Measurements from ENCODE around the gene ANK3. TPM values are rescaled to one million over a fixed set of nuclear protein-coding genes. Genes with fewer than 3 reads are reported as not detected.

Gene ANK3
- total and polyA plus RNA-seq, 3 donors from 2014 or later = 23.5 to 39.9 (median 38.6) TPM

- Histone ChIP-seq H3K36me3 (ENCODE audit: low read depth, missing control alignments) (no peaks in the 10 kb centered on the region), H3K27me3 (no peaks in the 10 kb centered on the region), H3K9me3 (no peaks in the 10 kb centered on the region), H3K27ac (no peak overlapping the region), H3K4me1 (no peaks in the 10 kb centered on the region), H3K4me3 (no peak overlapping the region)
- no peak for DNase-seq
- intact Hi-C loops (cut with DNase I; ENCODE audit: low total_unique reads) = no loop called here
- TF ChIP-seq CTCF (IDR thresholded peaks at IDR 0.05) = no peak
- TF ChIP-seq POLR2A (IDR thresholded peaks at IDR 0.05) = no peak
- 46 to 61% methylated on average over 2 of the region's 2 CpGs for WGBS, 2 donors
Observed at GRCh38 chr10:60367431-60367830, 22.2 kb downstream of the ANK3 start.

DNA sequence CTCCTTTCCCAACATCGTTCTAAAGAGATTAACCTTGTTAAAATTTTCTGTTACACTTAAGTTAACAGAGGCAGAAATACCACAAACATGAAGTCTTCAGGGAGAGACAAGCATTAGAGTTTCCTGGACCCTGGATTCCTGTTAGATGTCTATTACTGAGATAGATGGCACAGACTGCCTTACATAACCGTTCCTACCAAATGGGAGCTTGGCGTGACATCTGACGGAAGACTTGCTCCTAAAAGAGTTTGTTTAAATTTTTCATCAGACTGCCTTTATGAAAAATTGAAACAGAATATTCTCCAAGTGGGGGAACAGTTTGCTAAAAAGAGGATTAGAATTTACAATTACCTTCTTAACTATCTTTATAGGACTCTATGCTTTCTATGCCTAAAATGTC is 22.7 kb downstream of the ANK3 start:
- H3K4me3 ChIP-seq = no peak overlapping the region
- H3K27ac ChIP-seq = no peak overlapping the region
- TF ChIP-seq CTCF (IDR thresholded peaks at IDR 0.05) (no peak), POLR2A (IDR thresholded peaks at IDR 0.05) (no peak)
- intact Hi-C loops (cut with DNase I; ENCODE audit: low total_unique reads) = no loop called here
- 57 to 61% methylated on average over 4 of the region's 4 CpGs for WGBS, 2 donors
- H3K27me3 ChIP-seq = no peaks in the 10 kb centered on the region
- H3K4me1 ChIP-seq = no peaks in the 10 kb centered on the region
- no peaks in the 10 kb centered on the region for H3K9me3 ChIP-seq
- H3K36me3 ChIP-seq (ENCODE audit: low read depth, missing control alignments) = no peaks in the 10 kb centered on the region
- DNase-seq = no peak

DNA sequence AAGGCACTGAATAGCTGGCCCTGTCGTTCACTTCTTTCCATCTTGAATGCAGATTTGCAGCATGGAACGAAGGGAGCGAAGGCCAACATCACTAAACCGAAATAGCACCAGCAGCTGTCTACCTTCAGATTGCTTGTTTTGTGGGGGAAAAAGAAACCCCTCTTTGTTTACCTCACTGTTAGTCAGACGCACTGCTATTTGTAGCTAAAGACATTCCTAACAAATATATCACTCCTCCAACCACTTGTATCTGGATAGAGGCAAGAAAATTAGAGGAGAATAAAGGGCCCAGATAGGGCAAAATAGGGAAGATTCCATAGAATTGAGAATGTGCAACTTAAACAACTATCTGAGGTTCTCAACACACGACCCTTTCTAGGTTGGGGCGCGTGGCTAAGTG is 26.5 kb downstream of the ANK3 start:
- no peaks in the 10 kb centered on the region for H3K4me1 ChIP-seq
- H3K4me3 ChIP-seq = no peak overlapping the region
- no peak for DNase-seq
- no peak overlapping the region for H3K27ac ChIP-seq
- H3K36me3 ChIP-seq (ENCODE audit: low read depth, missing control alignments) = no peaks in the 10 kb centered on the region
- intact Hi-C loops (cut with DNase I; ENCODE audit: low total_unique reads) = no loop called here
- WGBS, 2 donors = 85 to 86% methylated on average over 8 of the region's 8 CpGs
- TF ChIP-seq POLR2A (IDR thresholded peaks at IDR 0.05) (no peak), CTCF (IDR thresholded peaks at IDR 0.05) (no peak)
- H3K27me3 ChIP-seq = no peaks in the 10 kb centered on the region
- H3K9me3 ChIP-seq = no peaks in the 10 kb centered on the region

DNA sequence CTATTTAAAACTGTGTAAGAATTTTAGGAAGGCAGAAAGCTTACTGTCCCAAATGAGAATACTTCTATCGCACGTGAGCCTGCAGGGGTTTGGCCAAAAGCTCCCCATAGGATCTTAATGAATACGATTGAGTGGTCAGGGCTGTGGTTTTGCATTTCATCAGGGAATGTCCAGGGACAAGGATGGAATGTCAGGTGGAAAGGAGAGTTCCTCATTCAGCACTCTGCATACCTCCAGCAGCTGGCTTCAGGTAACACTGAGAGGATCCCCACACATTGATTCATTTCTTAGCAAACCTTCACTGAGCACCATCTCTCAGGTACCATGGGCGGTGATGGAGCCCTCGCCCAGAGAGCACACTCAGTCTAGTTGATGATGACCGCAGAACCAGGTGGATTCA is 27.2 kb downstream of the ANK3 start:
- no peak overlapping the region for H3K4me3 ChIP-seq
- WGBS, 2 donors = 83 to 97% methylated on average over 6 of the region's 6 CpGs
- TF ChIP-seq POLR2A (IDR thresholded peaks at IDR 0.05) (no peak), CTCF (IDR thresholded peaks at IDR 0.05) (no peak)
- no peaks in the 10 kb centered on the region for H3K36me3 ChIP-seq (ENCODE audit: low read depth, missing control alignments)
- H3K9me3 ChIP-seq = no peaks in the 10 kb centered on the region
- no peak overlapping the region for H3K27ac ChIP-seq
- no peaks in the 10 kb centered on the region for H3K27me3 ChIP-seq
- intact Hi-C loops (cut with DNase I; ENCODE audit: low total_unique reads) = no loop called here
- DNase-seq = no peak
- no peaks in the 10 kb centered on the region for H3K4me1 ChIP-seq

- no peak for TF ChIP-seq CTCF (IDR thresholded peaks at IDR 0.05)
- no peak for TF ChIP-seq POLR2A (IDR thresholded peaks at IDR 0.05)
- DNase-seq = no peak
- intact Hi-C loops (cut with DNase I; ENCODE audit: low total_unique reads) = no loop called here
- Histone ChIP-seq H3K4me3 (no peak overlapping the region), H3K4me1 (no peaks in the 10 kb centered on the region), H3K27ac (no peak overlapping the region), H3K36me3 (ENCODE audit: low read depth, missing control alignments) (no peaks in the 10 kb centered on the region), H3K27me3 (no peaks in the 10 kb centered on the region), H3K9me3 (no peaks in the 10 kb centered on the region)
Observed at GRCh38 chr10:60359066-60359465, 30.6 kb downstream of the ANK3 start.

Data from testis (tissue), 3 donors.